Nephron progenitor cell (in vitro differentiated cells): Measurements from ENCODE around the gene LIPA.

Source experiments
- DNase-seq: peaks from one replicate; pipeline ENCODE4 v3.0.0; 2021
- H3K27ac Mint-ChIP-seq: 2 replicates; pipeline ENCODE4 v1.8.0; 2021; ENCODE audit warnings: mild to moderate bottlenecking, moderate library complexity, mixed read lengths
- H3K27me3 Mint-ChIP-seq: 2 replicates; pipeline ENCODE4 v1.8.0; 2021; ENCODE audit warnings: mild to moderate bottlenecking, low read depth, mixed read lengths; ENCODE audit not compliant: poor library complexity
- H3K36me3 Mint-ChIP-seq: 2 replicates; pipeline ENCODE4 v1.8.0; 2021; ENCODE audit warnings: low read depth, mixed read lengths
- H3K4me1 Mint-ChIP-seq: 2 replicates; pipeline ENCODE4 v1.8.0; 2021; ENCODE audit warnings: mixed read lengths
- H3K4me3 Mint-ChIP-seq: 2 replicates; pipeline ENCODE4 v1.8.0; 2021; ENCODE audit warnings: mild to moderate bottlenecking, moderate library complexity, mixed read lengths
- H3K9me3 Mint-ChIP-seq: 2 replicates; pipeline ENCODE4 v1.8.0; 2021; ENCODE audit warnings: mild to moderate bottlenecking, moderate library complexity, mixed read lengths
- TF ChIP-seq, protein P1 (sequence below): fragments of 200-600 bp; sonication (generic); IDR thresholded peaks from 2 replicates; pipeline ENCODE4 v1.5.0; 2021; ENCODE audit warnings: antibody characterized with exemption

LIPA gene

DNA sequence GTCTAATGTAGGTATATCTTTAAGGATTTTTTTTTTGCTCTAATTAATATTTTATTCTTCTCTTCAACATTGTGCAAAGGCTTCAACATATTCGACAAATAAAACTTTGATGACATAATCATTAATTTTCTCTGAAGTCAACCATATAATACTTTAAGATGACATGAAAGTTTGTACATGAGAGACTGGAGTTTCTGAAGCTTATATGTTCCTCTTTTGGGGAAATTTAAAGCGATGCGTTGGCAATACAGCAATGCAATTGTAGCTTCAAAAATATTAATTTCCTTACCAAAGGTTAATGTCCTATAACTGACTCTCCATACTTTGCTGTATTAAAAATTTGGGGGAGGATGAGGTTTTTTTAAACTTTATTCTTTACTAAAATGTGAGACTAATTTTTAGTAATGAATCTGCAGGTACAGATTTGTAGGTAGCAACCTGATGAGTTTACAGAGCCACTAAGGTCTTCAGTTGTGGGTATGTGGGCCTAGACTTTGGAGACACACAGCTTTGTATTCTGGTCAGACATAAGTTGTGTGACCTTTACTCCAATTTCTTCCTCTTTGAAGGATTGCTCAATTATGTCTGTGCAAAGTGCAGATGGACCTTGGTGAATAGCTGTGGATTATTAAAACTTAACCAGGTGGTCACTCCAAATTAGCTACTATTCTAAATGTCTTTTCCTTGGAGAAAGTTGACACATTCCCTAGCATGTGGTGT lies 18.0 kb upstream of the LIPA start:
- peaks cover 4% of the 10 kb centered on the region for H3K4me1 Mint-ChIP-seq
- peaks cover 7% of the 10 kb centered on the region for H3K27me3 Mint-ChIP-seq
- H3K27ac Mint-ChIP-seq = no peak overlapping the region
- DNase-seq = no peak
- TF ChIP-seq, protein P1, sequence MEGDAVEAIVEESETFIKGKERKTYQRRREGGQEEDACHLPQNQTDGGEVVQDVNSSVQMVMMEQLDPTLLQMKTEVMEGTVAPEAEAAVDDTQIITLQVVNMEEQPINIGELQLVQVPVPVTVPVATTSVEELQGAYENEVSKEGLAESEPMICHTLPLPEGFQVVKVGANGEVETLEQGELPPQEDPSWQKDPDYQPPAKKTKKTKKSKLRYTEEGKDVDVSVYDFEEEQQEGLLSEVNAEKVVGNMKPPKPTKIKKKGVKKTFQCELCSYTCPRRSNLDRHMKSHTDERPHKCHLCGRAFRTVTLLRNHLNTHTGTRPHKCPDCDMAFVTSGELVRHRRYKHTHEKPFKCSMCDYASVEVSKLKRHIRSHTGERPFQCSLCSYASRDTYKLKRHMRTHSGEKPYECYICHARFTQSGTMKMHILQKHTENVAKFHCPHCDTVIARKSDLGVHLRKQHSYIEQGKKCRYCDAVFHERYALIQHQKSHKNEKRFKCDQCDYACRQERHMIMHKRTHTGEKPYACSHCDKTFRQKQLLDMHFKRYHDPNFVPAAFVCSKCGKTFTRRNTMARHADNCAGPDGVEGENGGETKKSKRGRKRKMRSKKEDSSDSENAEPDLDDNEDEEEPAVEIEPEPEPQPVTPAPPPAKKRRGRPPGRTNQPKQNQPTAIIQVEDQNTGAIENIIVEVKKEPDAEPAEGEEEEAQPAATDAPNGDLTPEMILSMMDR = no peak
- H3K9me3 Mint-ChIP-seq = no peaks in the 10 kb centered on the region
- no peaks in the 10 kb centered on the region for H3K36me3 Mint-ChIP-seq
- no peak overlapping the region for H3K4me3 Mint-ChIP-seq

DNA sequence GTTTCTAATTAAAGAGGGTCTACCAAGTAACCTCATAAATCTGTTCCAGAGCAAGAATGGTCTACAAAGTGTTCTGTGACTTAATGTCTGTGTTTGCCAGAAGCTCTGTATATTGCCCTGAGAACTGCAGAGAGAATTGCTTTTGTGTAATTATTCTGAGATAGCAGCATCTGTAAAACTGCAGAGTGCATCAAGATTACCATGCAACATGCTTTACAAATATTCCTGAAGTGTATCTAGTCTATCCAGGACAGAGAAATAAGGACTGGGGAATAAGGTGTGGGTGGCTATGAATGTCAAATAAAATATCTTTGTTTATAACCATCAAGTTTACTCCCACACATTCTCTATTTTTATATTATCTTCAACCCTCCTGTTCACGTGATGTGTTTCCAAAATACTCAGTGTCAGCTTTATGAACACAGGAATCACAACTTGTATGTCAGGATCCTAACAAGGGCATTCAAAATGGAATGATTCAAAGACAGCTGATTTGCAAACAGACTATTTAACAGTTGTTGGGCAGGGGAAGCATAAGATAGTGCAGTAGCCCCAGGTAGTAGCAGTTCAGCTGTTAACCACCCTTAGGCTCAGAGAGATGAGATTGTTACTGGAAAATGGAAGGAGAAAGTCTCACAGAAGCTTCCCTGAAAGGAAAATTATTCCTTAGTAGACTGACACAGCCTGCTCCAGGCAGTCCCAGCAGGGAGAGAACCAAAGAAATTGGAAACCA lies 15.3 kb upstream of the LIPA start:
- Mint-ChIP-seq H3K4me3 (no peak overlapping the region), H3K27me3 (peaks cover 10% of the 10 kb centered on the region), H3K4me1 (peaks cover 4% of the 10 kb centered on the region), H3K27ac (no peak overlapping the region), H3K9me3 (no peaks in the 10 kb centered on the region), H3K36me3 (no peaks in the 10 kb centered on the region)
- DNase-seq = no peak
- TF ChIP-seq, protein P1 = no peak

DNA sequence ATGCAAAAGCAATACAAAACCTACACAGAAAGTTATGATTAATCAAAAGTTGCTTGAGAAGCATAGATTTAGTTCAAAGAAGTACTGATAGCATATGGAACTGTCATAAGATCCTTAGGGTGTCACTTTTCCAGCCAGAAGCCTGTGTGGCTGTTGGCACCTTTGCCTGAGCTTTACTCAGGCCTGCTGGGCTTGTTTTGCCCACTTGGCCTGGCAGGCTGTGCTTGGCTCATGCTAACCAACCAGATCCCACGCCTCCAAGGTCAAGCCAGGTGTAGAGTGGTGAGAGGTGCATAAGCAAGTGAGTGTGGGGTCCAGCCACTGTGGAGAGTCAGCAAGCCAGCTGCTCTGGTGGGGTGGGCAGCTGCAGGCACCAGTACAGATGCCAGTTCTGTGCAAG lies 12.0 kb upstream of the LIPA start:
- TF ChIP-seq, protein P1 = no peak
- Mint-ChIP-seq H3K36me3 (no peaks in the 10 kb centered on the region), H3K27ac (no peak overlapping the region), H3K4me3 (no peak overlapping the region), H3K4me1 (peaks cover 4% of the 10 kb centered on the region), H3K9me3 (no peaks in the 10 kb centered on the region), H3K27me3 (peaks cover 7% of the 10 kb centered on the region)
- no peak for DNase-seq

DNA sequence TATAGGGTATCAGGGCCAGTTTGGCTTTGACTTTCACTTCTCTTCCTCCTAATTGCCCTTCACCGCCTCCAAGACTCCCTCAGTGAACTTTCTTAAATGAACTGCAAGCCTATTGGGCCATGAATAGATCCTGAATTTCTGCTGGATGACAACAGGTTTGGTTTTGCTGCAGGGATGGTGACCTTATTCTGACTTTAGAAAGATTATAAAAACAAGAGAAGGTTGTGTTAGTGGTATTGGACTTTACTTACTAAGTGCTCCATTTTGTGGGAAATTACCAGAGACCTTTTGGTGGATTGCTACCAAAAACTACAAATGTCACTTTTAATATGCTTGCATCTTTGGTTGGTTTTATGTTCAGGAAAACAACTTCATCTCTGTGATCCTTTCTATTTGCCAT lies 11.5 kb upstream of the LIPA start:
- Mint-ChIP-seq H3K4me3 (no peak overlapping the region), H3K27ac (no peak overlapping the region), H3K36me3 (no peaks in the 10 kb centered on the region), H3K9me3 (no peaks in the 10 kb centered on the region), H3K27me3 (peaks cover 10% of the 10 kb centered on the region), H3K4me1 (peaks cover 4% of the 10 kb centered on the region)
- TF ChIP-seq, protein P1 = no peak
- no peak for DNase-seq

DNA sequence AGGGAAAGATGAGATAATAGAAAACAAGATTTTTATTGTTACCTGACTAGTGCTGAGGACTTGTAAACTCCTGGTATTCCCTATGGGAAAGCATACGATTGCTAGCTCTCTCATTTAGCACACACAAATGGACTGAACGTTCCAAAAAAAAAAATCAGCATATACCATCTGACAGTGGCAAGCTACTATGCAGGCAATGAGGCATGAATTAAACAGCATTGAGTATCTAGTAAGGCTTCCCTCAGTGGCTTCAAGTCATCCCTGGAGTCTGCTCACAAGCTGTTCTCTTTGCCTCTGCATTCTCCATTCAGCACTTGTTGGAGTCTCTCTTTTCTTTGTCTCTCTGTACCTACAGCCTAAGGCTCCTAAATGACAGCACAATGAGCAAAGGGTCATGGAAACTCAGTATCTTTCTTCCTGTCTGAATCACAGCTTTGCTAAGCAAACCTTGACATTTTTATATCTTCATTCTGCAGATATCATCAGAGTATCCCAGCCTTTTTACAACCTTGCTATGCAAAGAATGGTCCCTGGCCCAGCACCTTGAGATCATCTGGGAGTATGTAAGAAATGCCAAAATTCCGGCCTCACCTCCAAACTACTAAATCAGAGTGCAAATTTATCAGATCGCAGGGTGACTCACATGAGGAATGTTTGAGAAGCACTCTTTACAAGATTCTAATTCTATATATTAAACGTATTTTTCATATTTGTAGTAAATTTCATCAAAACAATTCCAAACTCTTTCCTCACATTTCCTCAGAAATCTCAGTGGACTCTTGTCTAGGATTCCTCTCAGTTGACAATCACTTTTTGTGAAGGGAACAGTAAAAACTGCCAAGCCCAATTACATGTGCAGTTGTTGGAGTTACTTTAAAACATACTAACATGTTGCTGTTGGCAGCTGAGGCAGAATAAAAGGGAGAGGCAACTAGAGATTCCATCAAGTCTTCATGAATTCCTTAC lies 10.8 kb upstream of the LIPA start:
- TF ChIP-seq, protein P1 = no peak
- H3K9me3 Mint-ChIP-seq = no peaks in the 10 kb centered on the region
- peaks cover 4% of the 10 kb centered on the region for H3K4me1 Mint-ChIP-seq
- no peak overlapping the region for H3K4me3 Mint-ChIP-seq
- H3K36me3 Mint-ChIP-seq = no peaks in the 10 kb centered on the region
- H3K27me3 Mint-ChIP-seq = peaks cover 10% of the 10 kb centered on the region
- no peak overlapping the region for H3K27ac Mint-ChIP-seq
- DNase-seq = no peak
